ENCODE measurements around the gene B9D1. TPM values are rescaled to one million over a fixed set of nuclear protein-coding genes. Genes with fewer than 3 reads are reported as not detected.

B9D1 gene
- polyA plus RNA-seq, 1 donor from 2014 or later = 5.0 TPM

DNA sequence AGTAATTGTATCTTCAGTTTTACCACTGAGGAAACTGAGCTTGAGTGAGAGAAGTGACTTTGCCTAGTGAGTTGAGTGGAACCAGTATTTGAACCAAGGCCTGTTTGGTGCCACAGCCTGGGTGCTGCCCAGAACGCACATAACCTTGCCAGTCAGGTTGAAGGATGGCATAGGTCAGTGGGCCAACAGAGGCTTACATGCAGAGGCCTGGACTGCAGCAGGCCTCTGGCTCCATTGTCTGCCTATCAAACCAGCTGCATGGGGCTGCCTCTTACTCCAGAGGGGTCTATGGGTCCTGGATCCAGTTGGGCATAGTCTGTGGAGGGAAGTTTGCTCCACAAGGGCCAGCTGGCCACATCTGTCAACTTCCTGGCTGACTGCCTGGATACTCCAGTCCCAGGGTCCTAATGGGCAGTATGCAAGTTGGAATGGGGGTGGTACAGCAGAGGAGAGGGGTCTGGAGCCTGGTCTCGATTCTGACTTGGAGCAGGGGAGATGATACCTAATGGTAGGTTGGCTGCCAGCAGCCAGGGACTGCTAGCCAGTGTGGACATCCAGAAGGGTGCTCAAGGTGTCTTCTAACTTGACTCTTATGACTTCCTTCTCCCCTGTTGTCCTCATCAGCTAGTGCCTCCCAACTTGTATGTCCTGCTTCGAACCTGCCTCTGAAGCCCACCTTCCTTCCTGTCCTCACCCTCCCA is 37.4 kb upstream of the B9D1 start:
- Mint-ChIP-seq H3K27ac (peak overlapping the region in 1 of 3 donors; percentile 39), H3K4me1 (no peaks in the 10 kb centered on the region), H3K9me3 (peaks cover 0 to 3% (median 0%) of the 10 kb centered on the region in 3 donors), H3K27me3 (peaks cover 3% of the 10 kb centered on the region), H3K4me3 (no peak overlapping the region), H3K36me3 (no peaks in the 10 kb centered on the region)

DNA sequence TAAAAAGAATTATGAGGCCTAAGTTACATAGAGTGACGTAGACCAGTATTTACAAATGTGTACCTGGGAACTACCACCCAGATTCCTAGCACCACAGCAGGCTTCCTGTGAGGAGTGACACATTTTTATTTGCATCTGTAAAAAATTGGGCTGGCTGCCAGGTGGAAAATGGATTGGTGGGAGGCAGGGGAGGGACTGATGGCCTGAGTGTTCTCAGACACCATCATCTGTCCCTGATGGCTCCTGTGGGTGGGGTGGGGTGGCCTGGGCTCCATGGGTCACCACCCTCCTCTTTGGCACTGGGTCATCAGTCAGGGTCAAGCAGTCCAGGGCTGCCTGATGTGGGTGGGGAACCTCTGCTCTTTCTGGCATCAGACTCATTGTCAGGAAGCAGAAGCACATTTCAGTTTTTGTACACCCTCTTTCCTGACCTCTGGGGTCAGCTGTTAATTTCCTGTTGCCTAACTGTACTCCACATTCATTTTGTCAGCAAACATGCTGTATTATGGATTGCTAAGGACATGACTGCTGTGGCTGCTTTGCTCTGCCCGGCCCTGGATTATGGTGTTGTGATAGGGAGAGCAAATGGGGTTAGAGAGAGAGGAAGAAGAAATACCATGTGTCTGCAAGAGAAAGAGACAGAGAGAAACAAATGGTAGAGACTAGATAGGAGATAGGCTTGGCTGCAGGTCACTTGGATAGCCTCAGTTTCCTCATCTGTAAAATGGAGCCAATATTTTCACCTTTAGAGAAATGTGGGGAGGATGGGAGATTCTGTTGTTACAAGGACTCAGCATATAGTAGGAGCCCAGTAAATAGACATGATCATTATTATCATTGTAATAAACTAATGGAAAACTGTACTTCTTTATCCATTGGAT is 36.0 kb upstream of the B9D1 start:
- H3K4me1 Mint-ChIP-seq = no peaks in the 10 kb centered on the region
- H3K36me3 Mint-ChIP-seq = peaks cover 3% of the 10 kb centered on the region
- H3K9me3 Mint-ChIP-seq = peaks cover 0 to under 1% (median 0%) of the 10 kb centered on the region in 3 donors
- no peak overlapping the region for H3K4me3 Mint-ChIP-seq
- H3K27me3 Mint-ChIP-seq = peaks cover 3% of the 10 kb centered on the region
- H3K27ac Mint-ChIP-seq = no peak overlapping the region

DNA sequence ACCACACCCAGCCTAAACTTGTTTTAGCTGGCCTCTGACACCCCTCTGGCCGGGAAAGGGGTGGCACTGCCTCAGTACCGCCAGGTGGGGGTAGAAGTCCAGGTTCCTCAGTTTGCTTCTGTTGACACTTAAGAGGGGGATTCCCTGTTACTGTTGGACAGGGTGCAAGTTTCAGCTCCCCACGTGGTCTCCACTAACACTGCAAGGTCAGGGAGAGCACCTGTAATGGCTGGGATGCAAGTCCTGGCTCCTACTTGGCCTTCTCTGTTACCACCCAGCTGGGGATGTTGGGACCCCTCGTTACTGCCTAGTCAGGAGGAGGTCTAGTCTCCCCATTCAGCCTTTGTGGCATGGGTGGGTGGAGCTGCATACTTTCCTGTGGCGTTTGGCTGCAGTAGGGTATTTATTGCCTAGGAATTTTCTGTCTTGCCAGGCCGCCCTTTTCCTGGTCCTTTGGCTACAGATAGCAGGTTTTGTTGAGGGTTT is 35.1 kb upstream of the B9D1 start:
- H3K27ac Mint-ChIP-seq = no peak overlapping the region
- H3K4me3 Mint-ChIP-seq = no peak overlapping the region
- peaks cover 3% of the 10 kb centered on the region for H3K27me3 Mint-ChIP-seq
- H3K4me1 Mint-ChIP-seq = no peaks in the 10 kb centered on the region
- no peaks in the 10 kb centered on the region for H3K9me3 Mint-ChIP-seq
- H3K36me3 Mint-ChIP-seq = peaks cover 4% of the 10 kb centered on the region

DNA sequence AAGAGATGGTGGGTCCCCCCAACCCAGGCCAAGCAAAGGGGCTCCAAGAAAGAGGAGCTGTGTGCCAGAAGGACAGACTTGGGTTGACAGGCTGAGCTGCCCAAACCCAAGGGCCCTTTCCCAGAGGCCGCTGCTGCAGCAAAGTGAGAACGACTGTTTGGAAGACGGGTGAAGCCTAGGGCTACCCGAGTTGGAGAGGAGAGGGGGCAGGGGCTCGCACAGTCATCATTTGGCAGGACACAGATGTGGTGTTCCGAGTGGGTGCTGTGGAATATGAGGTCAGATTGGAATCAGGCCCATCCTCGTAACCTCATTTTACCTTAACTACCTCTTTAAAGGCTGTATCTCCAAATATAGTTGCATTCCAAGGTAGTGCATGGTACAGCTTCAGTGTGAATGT is 29.8 kb upstream of the B9D1 start:
- peaks cover 8% of the 10 kb centered on the region for H3K36me3 Mint-ChIP-seq
- no peak overlapping the region for H3K27ac Mint-ChIP-seq
- peaks cover 6% of the 10 kb centered on the region for H3K27me3 Mint-ChIP-seq
- no peaks in the 10 kb centered on the region for H3K4me1 Mint-ChIP-seq
- no peaks in the 10 kb centered on the region for H3K9me3 Mint-ChIP-seq
- H3K4me3 Mint-ChIP-seq = no peak overlapping the region

DNA sequence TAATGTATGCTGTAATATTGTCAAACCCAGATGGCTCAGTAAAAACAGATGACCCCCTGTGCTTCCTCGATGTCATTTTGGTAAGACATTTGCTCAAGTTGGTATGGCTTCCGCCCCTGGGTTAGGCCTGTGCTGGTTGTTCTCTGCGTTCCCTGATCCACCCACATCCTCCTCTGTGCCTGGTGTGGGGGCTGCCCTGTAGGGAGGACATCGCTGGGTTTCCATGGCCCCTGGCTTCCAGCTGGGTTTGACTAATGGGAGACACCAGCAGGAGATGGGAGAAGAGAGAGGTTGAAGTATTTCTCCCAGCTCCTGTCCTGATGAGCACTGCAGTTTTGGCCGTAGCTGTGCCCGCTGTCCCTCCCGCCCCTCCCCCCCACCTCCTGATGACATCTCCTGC is 28.9 kb upstream of the B9D1 start:
- Mint-ChIP-seq H3K4me3 (no peak overlapping the region), H3K27me3 (peaks cover 6% of the 10 kb centered on the region), H3K36me3 (peaks cover 8% of the 10 kb centered on the region), H3K9me3 (no peaks in the 10 kb centered on the region), H3K27ac (no peak overlapping the region), H3K4me1 (no peaks in the 10 kb centered on the region)

DNA sequence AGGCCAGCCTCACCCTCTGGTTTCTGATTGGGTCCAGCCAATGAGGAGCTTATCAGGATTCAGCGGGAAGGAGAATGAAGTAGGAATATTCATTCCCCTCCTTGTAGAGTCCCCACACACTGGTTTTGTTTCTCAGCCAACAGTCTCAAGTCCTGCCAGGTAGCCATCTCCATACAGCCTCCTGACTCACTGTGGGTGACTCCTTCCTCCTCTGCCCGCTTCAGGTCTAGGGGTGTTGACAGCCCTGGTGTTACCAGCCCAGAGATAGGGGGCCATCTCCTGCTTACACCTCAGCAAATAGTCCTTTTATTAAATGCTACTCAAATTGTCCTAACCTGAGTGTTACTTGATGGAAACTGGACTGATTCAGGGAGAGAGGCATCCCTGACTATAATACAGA is 28.4 kb upstream of the B9D1 start:
- Mint-ChIP-seq H3K36me3 (peaks cover 8% of the 10 kb centered on the region), H3K4me1 (no peaks in the 10 kb centered on the region), H3K27ac (no peak overlapping the region), H3K27me3 (peaks cover 6% of the 10 kb centered on the region), H3K9me3 (no peaks in the 10 kb centered on the region), H3K4me3 (no peak overlapping the region)

DNA sequence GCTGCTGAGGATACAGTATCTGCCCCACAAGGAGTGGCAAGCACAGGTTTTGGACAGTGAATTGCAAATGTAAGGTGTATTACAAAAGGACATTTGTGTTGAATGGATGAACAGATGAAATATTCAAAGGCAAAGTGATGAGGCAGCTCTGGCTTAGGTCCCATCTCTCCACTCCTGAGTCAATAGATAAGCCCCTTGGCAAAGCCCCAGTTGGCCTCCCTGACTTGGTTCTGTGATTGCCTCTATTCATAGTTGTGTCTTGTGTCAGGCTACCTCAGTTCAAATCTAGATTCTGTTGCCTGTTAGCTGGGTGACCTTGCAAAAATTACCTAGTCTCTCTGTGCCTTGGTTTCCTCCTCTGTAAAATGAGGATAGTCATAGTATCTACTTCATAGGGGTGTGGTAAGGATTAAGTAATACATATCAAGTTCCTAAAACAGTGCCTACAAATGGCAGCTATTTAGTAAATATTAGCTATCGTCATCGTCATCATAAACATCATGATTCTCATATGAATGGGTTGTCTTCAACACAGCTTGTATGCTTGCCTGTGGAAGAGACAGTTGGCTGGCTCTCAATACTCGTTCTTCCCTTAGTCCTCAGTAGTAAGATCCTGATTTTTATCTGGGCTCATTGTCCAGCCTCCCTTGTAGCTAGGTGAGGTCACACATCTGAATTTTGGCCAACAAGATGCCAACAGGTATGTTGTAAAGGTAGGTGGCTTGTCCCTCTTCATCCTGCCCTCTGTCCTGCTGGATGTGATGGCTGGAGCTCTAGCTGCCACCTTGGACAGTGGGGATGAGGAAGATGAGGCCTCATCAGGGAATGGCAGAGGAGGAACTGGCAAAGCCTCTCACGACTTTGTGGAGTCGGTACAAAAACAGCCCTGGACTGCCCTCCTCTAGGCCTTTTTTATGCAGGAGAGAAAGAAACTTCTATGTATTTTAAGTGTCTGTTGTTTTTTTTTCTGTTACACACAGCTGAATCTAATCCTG is 26.6 kb upstream of the B9D1 start:
- no peak overlapping the region for H3K4me3 Mint-ChIP-seq
- peaks cover 0 to 2% (median 0%) of the 10 kb centered on the region in 3 donors for H3K4me1 Mint-ChIP-seq
- peaks cover 9% of the 10 kb centered on the region for H3K36me3 Mint-ChIP-seq
- H3K27me3 Mint-ChIP-seq = peaks cover 8% of the 10 kb centered on the region
- H3K27ac Mint-ChIP-seq = peak overlapping the region in 1 of 3 donors; percentile 18
- no peaks in the 10 kb centered on the region for H3K9me3 Mint-ChIP-seq

DNA sequence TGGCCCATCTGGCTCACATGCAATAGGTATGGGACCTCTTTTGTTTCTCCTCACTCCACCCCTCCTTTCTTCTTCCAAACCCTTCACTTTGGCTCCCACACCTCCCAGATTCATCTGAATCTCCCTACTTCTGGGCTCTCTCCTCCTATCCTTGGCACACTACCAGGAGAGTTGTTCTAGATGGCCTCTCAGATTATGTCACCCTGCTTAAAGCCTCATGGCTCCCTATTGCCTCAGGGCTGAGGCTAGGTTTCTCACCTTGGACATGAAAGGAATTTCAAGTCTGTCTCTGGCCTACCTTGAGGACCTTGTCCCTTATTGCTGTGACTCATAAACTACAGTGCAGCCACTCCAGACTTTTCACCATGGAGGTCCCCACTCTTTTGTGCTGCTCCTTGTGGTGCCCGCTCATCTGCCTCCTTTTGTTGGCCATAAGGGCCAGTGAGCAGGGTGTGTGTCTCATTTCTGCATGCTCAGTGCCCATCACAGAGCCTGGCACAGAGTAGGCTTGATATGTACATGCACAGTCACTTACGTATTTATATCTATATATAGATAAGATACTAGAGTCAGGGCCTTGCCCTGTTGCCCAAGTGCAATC is 25.5 kb upstream of the B9D1 start:
- H3K27me3 Mint-ChIP-seq = peaks cover 8% of the 10 kb centered on the region
- no peaks in the 10 kb centered on the region for H3K9me3 Mint-ChIP-seq
- no peak overlapping the region for H3K27ac Mint-ChIP-seq
- H3K4me3 Mint-ChIP-seq = no peak overlapping the region
- peaks cover 10% of the 10 kb centered on the region for H3K36me3 Mint-ChIP-seq
- H3K4me1 Mint-ChIP-seq = peaks cover 0 to 2% (median 0%) of the 10 kb centered on the region in 3 donors

DNA sequence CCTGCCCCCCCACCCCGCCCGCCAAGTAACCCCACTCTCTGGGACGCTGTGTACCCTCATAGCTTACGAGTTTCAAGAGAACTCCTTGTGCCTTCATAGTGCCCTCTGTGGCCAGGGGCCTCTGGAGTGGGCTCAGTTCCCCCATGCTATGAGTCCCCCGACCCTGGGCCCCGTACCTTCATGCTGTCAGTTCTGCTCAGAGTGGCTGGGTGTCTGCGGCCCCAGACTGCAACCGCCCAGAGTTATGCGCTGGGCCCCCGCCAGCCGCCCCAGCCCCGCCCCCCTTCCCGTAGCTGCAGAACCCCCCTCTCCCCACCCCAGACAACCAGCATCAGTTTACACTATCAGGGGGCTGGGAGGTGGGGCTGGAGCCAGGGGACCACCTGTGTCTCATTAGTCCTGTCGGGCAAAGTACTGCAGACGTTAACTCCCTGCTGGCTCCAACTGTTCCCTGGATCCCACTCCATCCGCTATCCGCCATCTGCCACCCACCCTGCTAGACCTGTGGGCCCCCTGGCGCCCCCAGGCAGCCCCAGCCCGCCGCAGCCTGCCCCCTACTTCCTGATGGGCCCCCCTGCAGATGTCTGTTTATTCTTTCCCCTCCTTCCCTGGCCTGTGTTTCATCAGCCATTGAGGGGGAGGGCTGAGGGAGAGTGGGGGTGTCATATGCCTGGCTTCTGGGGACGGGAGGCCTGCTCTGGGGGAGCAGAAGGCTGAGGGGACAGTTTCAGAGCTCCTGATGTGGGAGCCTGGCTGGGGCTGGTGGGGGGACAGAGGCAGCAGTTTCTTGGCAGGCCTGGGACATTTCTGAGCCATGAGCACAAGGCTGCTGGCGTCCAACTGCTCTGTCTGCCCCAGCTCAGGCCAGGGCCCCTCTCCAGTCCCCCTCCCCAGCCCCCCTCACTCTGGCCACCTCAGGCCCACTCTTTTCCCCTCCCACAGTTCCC is 24.7 kb upstream of the B9D1 start, which contains the start of gene MFAP4:
MFAP4 (minus strand) TSS at position 217 of the 947 bp plus-strand sequence; CDS start at position 182, 35 bp downstream.
- H3K4me3 Mint-ChIP-seq = no peak within 1 kb of the TSS
- H3K27ac Mint-ChIP-seq = peak within 1 kb of the TSS in 1 of 3 donors; percentile 39
- peaks cover 7% of the 10 kb centered on the region for H3K36me3 Mint-ChIP-seq
- H3K27me3 Mint-ChIP-seq = peaks cover 8% of the 10 kb centered on the region
- H3K9me3 Mint-ChIP-seq = no peaks in the 10 kb centered on the region
- peaks cover 0 to 2% (median 0%) of the 10 kb centered on the region in 3 donors for H3K4me1 Mint-ChIP-seq

DNA sequence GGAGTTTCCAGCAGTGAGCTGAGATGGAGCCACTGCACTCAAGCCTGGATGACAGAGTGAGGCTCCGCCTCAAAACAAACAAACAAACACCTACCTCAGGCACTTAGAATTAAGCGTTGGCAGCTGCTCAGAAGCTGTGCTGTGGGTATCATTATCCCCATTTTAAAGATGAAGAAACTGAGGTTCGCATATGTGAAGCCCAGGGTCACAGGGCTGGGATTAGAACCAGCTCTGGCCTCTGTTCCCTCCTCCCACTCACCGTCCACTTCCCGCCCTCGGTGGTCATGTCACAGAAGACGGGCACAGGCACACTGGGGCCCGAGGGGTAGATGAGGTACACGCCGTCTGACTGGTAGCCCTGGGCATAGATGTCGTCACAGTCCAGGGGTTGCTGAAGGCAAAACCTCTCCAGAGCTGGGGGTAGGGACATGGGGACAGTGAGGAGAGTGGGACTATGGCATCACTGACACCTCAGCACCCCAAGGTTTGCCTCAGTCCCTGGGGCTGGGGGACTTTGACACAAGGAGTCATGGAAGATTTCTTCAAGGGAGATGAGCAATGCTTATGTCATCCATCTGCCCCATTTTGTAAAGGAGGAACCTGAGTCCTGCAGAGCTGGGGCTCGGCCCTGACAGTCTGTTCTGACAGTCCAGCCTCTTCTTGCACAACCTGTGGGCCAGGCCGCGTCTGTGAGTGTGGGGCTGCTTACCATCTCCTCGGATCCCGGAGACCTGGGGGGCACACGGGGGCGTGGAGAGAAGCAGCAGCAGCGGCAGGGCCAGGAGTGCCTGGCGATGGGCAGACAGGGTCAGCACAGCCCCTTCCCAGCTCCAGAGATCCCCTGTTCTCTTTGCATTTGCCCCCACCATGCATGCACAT is 23.8 kb upstream of the B9D1 start:
- peak overlapping the region in 1 of 3 donors; percentile 39 for H3K27ac Mint-ChIP-seq
- H3K9me3 Mint-ChIP-seq = no peaks in the 10 kb centered on the region
- peaks cover 7% of the 10 kb centered on the region for H3K36me3 Mint-ChIP-seq
- no peak overlapping the region for H3K4me3 Mint-ChIP-seq
- H3K27me3 Mint-ChIP-seq = peaks cover 8% of the 10 kb centered on the region
- H3K4me1 Mint-ChIP-seq = peaks cover 0 to 2% (median 0%) of the 10 kb centered on the region in 3 donors

DNA sequence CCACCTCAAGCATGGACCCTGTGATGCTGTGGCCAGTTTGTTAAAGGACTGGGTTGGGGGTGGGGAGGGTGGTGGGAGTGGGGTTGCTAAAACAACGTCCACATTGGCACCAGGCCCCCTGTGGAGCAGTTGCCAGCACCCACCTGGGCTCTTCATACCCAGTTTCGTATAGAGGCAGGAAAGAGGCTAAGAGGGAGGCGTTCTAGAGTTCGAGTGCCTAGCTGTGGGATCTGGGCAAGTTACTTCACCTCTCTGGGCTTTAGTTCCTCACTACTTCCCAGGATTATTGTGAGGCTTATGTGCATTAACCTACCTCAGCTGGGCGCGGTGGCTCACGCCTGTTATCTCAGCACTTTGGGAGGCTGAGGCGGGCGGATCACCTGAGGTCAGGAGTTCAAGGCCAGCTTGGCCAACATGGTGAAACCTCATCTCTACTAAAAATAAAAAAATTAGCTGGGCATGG is 23.0 kb upstream of the B9D1 start:
- Mint-ChIP-seq H3K27me3 (peaks cover 8% of the 10 kb centered on the region), H3K27ac (no peak overlapping the region), H3K36me3 (peaks cover 7% of the 10 kb centered on the region), H3K9me3 (no peaks in the 10 kb centered on the region), H3K4me1 (peaks cover 0 to 2% (median 0%) of the 10 kb centered on the region in 3 donors), H3K4me3 (no peak overlapping the region)

DNA sequence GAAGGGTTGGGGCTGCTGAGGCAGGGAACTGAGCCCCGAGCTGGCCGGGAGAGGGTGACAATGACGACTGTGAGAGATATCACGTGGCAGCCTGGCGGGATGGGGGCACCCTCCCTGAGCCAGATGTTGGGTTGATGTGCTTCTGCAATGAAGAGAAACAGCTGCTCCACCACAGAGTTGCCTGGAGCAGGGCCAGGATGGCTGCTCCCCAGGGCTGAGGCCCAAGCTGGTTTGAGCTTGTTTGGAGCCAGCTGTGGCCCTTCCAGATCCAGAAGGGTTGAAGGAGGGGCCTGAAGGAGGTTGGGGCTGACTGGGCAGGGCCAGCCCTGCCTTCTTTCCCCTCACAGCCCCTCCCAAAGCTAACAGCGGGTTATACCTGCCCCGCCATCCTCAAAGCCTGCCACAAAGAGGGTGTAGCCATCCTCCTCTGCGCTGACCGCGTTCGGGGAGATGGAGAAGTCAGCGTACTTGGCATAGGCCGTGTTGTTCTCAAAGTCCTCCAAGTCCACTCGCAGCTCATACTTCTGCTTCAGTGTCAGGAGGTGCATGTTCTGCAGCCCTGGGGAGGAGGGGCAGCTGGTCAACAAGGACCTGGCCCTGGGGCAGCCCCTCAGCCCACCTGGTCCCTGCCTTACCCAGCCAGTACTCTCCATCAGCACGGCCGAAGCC is 22.3 kb upstream of the B9D1 start:
- Mint-ChIP-seq H3K27ac (peak overlapping the region in 2 of 3 donors; percentile 28 to 67), H3K36me3 (peaks cover 7% of the 10 kb centered on the region), H3K4me3 (peak overlapping the region in 1 of 4 donors; percentile 9), H3K9me3 (no peaks in the 10 kb centered on the region), H3K27me3 (peaks cover 5% of the 10 kb centered on the region), H3K4me1 (peaks cover 0 to 2% (median 0%) of the 10 kb centered on the region in 3 donors)

Measured in IgD-negative memory B cell (primary cell).